HCT116 (cell line): Measurements from ENCODE around the gene POMGNT2. TPM values are rescaled to one million over a fixed set of nuclear protein-coding genes. Genes with fewer than 3 reads are reported as not detected.
"Not testable (repeated sequence)": the region's sequence is repeated elsewhere in the genome, so short reads cannot be mapped to it uniquely, and the experiment has no call there.

Experiments used
- ATAC-seq: fragments of 200-7000 bp; cut with Tn5 transposase; 2 replicates; pipeline ENCODE4 v1.9.1; 2020; ENCODE audit warnings: mild to moderate bottlenecking, moderate library complexity
- BruUV-seq: library from RNA; stranded (reverse); fragments of 400-500 nt; replicated peaks from 2 replicates; lab custom pipeline; 2021; lab: Mats Ljungman, UMichigan
- CTCF ChIA-PET: fragments of 300-600 bp; sonication (Branson Sonifier 250); formaldehyde crosslinking; loops from one replicate; lab custom pipeline; 2021; ENCODE audit warnings: antibody characterized with exemption; lab: Charles Lee
- POLR2A ChIA-PET: fragments of 300-600, 350-600 bp; sonication (Branson Sonifier 250); formaldehyde crosslinking; loops from one replicate; lab custom pipeline; 2021; ENCODE audit warnings: antibody characterized with exemption; lab: Charles Lee
- RAD21 ChIA-PET, 2 experiments: fragments of 300-600 bp; sonication (Branson Sonifier 250); formaldehyde crosslinking; loops; one replicate each; lab custom pipeline; 2023; ENCODE audit warnings: low total read pairs in 2 of 2; ENCODE audit not compliant: uncharacterized antibody in 2 of 2, unreplicated experiment in 2 of 2, low non-redundant PET in 1 of 2; lab: Charles Lee
- DNase-seq: peaks from one replicate; pipeline ENCODE4 v3.0.0-alpha.2; 2010; ENCODE audit warnings: low read depth, low spot score
- H2AFZ ChIP-seq: fragments of 200-600 bp; shearing (Covaris generic), sonication (generic); 2 replicates; pipeline ENCODE4 v1.6.1; 2017; ENCODE audit warnings: low read depth, mixed run types, mixed read lengths, antibody characterized with exemption, low read length; ENCODE audit not compliant: poor library complexity, severe bottlenecking
- H3K27ac ChIP-seq: 2 replicates; pipeline ENCODE4 v1.5.1; 2012; ENCODE audit warnings: low read depth, low read length
- H3K27me3 ChIP-seq: fragments of 200-600 bp; sonication (generic); 2 replicates; pipeline ENCODE4 v1.6.1; 2016; ENCODE audit warnings: mixed run types, low read length, mixed read lengths; ENCODE audit not compliant: insufficient read depth
- H3K36me3 ChIP-seq, 2 experiments: fragments of 200-500 bp in 1 of 2; fragments of 200-600 bp in 1 of 2; sonication (Bioruptor generic) in 1 of 2; sonication (generic) in 1 of 2; 2 replicates each; pipeline versions ENCODE4 v1.5.1 to v1.6.1; 2014 to 2016; ENCODE audit warnings: low read length in 2 of 2, inconsistent platforms in 1 of 2, mixed read lengths in 1 of 2, mixed run types in 1 of 2; ENCODE audit not compliant: insufficient read depth in 2 of 2, control insufficient read depth in 1 of 2
- H3K4me1 ChIP-seq, 2 experiments: fragments of 200-600 bp in 1 of 2; sonication (generic) in 1 of 2; 2 replicates each; pipeline versions ENCODE4 v1.5.1 to v1.6.1; 2012 to 2017; ENCODE audit warnings: low read length in 2 of 2, inconsistent platforms in 1 of 2, mild to moderate bottlenecking in 1 of 2, mixed read lengths in 1 of 2, mixed run types in 1 of 2, moderate library complexity in 1 of 2; ENCODE audit not compliant: insufficient read depth in 2 of 2, control insufficient read depth in 1 of 2
- H3K4me2 ChIP-seq: fragments of 200-600 bp; sonication (generic); 2 replicates; pipeline ENCODE4 v1.6.1; 2017; ENCODE audit warnings: mixed run types, low read length, mixed read lengths
- H3K4me3 ChIP-seq, 2 experiments: fragments of 200-600 bp in 1 of 2; sonication (generic) in 1 of 2; replicated peaks in 1 of 2; 2 replicates each; pipeline ENCODE4 v1.5.1; 2011 to 2016; ENCODE audit warnings: low read length in 2 of 2, control low read depth in 1 of 2, low read depth in 1 of 2, mild to moderate bottlenecking in 1 of 2, mixed read lengths in 1 of 2, mixed run types in 1 of 2
- H3K79me2 ChIP-seq: fragments of 200-600 bp; sonication (generic); 2 replicates; pipeline ENCODE4 v1.6.1; 2017; ENCODE audit warnings: mild to moderate bottlenecking, mixed run types, low read length, moderate library complexity, mixed read lengths; ENCODE audit not compliant: insufficient read depth
- H3K9ac ChIP-seq: fragments of 200-600 bp; sonication (generic); 2 replicates; pipeline ENCODE4 v1.6.1; 2016; ENCODE audit warnings: low read length, mixed read lengths
- H3K9me2 ChIP-seq: fragments of 200-600 bp; sonication (generic), shearing (Covaris generic); 2 replicates; pipeline ENCODE4 v1.6.1; 2017; ENCODE audit warnings: mixed run types, mild to moderate bottlenecking, moderate library complexity; ENCODE audit not compliant: insufficient read depth
- H3K9me3 ChIP-seq, 2 experiments: fragments of 200-500 bp in 1 of 2; fragments of 200-600 bp in 1 of 2; sonication (Bioruptor generic) in 1 of 2; sonication (generic) in 1 of 2; 2 replicates each; pipeline ENCODE4 v1.6.1; 2014 to 2017; ENCODE audit warnings: low read length in 2 of 2, mixed read lengths in 2 of 2, inconsistent platforms in 1 of 2, low read depth in 1 of 2, mild to moderate bottlenecking in 1 of 2, mixed run types in 1 of 2, moderate library complexity in 1 of 2; ENCODE audit not compliant: control insufficient read depth in 1 of 2, insufficient read depth in 1 of 2
- H4K20me1 ChIP-seq: fragments of 200-600 bp; sonication (generic), shearing (Covaris generic); 2 replicates; pipeline ENCODE4 v1.6.1; 2017; ENCODE audit warnings: mixed run types, mild to moderate bottlenecking, moderate library complexity; ENCODE audit not compliant: insufficient read depth
- CBX3 ChIP-seq: IDR thresholded peaks from 2 replicates; pipeline ENCODE4 v1.6.1; 2012; ENCODE audit warnings: low read depth
- POLR2A ChIP-seq: IDR thresholded peaks from 2 replicates; pipeline ENCODE4 v1.7.0; 2011; ENCODE audit warnings: borderline replicate concordance; ENCODE audit not compliant: insufficient read depth, insufficient read length; ENCODE audit errors: extremely low read depth
- RAD21 ChIP-seq: IDR thresholded peaks from 2 replicates; pipeline ENCODE4 v1.6.1; 2012; ENCODE audit warnings: low read depth, mild to moderate bottlenecking
- SP1 ChIP-seq: IDR thresholded peaks from 2 replicates; pipeline ENCODE4 v1.6.1; 2012; ENCODE audit warnings: low read depth
- SRF ChIP-seq: IDR thresholded peaks from 2 replicates; pipeline ENCODE4 v1.6.1; 2012; ENCODE audit warnings: low read depth
- ZFX ChIP-seq: fragments of 450-650 bp; IDR thresholded peaks from 2 replicates; pipeline ENCODE4 v1.6.1; 2017
- ZNF274 ChIP-seq: fragments of 200-500 bp; sonication (Bioruptor generic); IDR thresholded peaks from 2 replicates; pipeline ENCODE4 v1.6.1; 2014; ENCODE audit warnings: mild to moderate bottlenecking, low read depth, low read length, inconsistent platforms
- intact Hi-C: fragments of 100-400 bp; cut with micrococcal nuclease; formaldehyde crosslinking; loops from 2 replicates; pipeline ENCODE4 v1.10.0; 2022
- total RNA-seq: library from RNA; stranded (reverse); gene quantifications from one replicate; pipeline ENCODE4 v1.2.1, GENCODE V29; 2021; ENCODE audit not compliant: unreplicated experiment
- TF ChIP-seq, protein P1 (sequence below), 3 experiments: fragments of 200-600 bp in 1 of 3; sonication (generic) in 1 of 3; IDR thresholded peaks in 2 of 3; conservative IDR thresholded peaks in 1 of 3; 2 replicates each; pipeline ENCODE4 v1.5.1; 2012 to 2017; ENCODE audit warnings: low read depth in 2 of 3, low read length in 2 of 3, antibody characterized with exemption in 1 of 3, borderline replicate concordance in 1 of 3, control low read depth in 1 of 3, mild to moderate bottlenecking in 1 of 3, mixed read lengths in 1 of 3, mixed run types in 1 of 3, moderate library complexity in 1 of 3; ENCODE audit not compliant: insufficient read depth in 1 of 3
- TF ChIP-seq, protein P2 (sequence below): IDR thresholded peaks from 2 replicates; pipeline ENCODE4 v1.6.1; 2012; ENCODE audit warnings: low read depth

POMGNT2 gene
- total RNA-seq, 1 experiment from 2014 or later, result 21.6 TPM

- intact Hi-C loops, result no loop called here
- ATAC-seq (no peak), DNase-seq (no peak)
- ChIA-PET CTCF (no interaction called here), POLR2A (no interaction called here), RAD21 (no interaction called here)
- no peaks in the 10 kb centered on the region for H3K79me2 ChIP-seq
- no peak overlapping the region for H3K4me3 ChIP-seq
- no peaks in the 10 kb centered on the region for H4K20me1 ChIP-seq
- no peak overlapping the region for H3K27ac ChIP-seq
- BruUV-seq, result no TSS peak
- no peak for TF ChIP-seq ZNF274
- TF ChIP-seq POLR2A, result no peak
- no peak for TF ChIP-seq RAD21
- no peak for TF ChIP-seq ZFX
- TF ChIP-seq, protein P1, sequence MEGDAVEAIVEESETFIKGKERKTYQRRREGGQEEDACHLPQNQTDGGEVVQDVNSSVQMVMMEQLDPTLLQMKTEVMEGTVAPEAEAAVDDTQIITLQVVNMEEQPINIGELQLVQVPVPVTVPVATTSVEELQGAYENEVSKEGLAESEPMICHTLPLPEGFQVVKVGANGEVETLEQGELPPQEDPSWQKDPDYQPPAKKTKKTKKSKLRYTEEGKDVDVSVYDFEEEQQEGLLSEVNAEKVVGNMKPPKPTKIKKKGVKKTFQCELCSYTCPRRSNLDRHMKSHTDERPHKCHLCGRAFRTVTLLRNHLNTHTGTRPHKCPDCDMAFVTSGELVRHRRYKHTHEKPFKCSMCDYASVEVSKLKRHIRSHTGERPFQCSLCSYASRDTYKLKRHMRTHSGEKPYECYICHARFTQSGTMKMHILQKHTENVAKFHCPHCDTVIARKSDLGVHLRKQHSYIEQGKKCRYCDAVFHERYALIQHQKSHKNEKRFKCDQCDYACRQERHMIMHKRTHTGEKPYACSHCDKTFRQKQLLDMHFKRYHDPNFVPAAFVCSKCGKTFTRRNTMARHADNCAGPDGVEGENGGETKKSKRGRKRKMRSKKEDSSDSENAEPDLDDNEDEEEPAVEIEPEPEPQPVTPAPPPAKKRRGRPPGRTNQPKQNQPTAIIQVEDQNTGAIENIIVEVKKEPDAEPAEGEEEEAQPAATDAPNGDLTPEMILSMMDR (IDR thresholded peaks at IDR 0.05 in 2 of 3, conservative IDR thresholded peaks at IDR 0.05 in 1 of 3; ENCODE audit: borderline replicate concordance in 1 of 3, insufficient read depth in 1 of 3, low read depth in 2 of 3, low read length in 2 of 3), result no peak
- no peak for TF ChIP-seq SRF
- TF ChIP-seq, protein P2, sequence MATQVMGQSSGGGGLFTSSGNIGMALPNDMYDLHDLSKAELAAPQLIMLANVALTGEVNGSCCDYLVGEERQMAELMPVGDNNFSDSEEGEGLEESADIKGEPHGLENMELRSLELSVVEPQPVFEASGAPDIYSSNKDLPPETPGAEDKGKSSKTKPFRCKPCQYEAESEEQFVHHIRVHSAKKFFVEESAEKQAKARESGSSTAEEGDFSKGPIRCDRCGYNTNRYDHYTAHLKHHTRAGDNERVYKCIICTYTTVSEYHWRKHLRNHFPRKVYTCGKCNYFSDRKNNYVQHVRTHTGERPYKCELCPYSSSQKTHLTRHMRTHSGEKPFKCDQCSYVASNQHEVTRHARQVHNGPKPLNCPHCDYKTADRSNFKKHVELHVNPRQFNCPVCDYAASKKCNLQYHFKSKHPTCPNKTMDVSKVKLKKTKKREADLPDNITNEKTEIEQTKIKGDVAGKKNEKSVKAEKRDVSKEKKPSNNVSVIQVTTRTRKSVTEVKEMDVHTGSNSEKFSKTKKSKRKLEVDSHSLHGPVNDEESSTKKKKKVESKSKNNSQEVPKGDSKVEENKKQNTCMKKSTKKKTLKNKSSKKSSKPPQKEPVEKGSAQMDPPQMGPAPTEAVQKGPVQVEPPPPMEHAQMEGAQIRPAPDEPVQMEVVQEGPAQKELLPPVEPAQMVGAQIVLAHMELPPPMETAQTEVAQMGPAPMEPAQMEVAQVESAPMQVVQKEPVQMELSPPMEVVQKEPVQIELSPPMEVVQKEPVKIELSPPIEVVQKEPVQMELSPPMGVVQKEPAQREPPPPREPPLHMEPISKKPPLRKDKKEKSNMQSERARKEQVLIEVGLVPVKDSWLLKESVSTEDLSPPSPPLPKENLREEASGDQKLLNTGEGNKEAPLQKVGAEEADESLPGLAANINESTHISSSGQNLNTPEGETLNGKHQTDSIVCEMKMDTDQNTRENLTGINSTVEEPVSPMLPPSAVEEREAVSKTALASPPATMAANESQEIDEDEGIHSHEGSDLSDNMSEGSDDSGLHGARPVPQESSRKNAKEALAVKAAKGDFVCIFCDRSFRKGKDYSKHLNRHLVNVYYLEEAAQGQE, result no peak
- TF ChIP-seq SP1, result no peak
- no peak for TF ChIP-seq CBX3
- H3K9ac ChIP-seq, result no peak overlapping the region
- no peaks in the 10 kb centered on the region for H3K36me3 ChIP-seq
- H3K27me3 ChIP-seq, result no peaks in the 10 kb centered on the region
- no peaks in the 10 kb centered on the region for H3K4me1 ChIP-seq
- no peak overlapping the region for H2AFZ ChIP-seq
- no peaks in the 10 kb centered on the region for H3K9me2 ChIP-seq
- H3K4me2 ChIP-seq, result no peak overlapping the region
- peaks cover 5 to 14% of the 10 kb centered on the region in 2 experiments; a peak in 2 of 4 replicates for H3K9me3 ChIP-seq
These were observed 59.3 kb downstream of the POMGNT2 start for GRCh38 chr3:43046583-43046982.

DNA sequence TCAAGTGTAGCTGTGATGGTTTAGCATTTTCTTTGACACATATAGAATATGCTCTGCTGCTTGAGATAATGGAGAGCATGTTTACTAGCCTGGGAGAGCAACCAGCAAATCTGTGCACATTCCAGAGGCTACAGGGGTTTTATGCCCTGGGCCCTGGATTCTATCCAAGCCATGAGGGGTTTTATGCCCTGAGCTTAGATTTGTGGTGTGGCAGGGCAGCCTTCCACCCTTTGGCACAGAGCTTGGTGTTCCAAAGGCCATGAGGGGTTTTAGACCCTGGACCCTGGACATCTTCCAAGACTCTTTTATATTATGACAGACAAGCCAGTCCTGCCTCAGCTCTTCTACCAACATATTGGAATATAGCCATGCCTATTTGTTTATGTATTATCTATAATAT, 60.8 kb downstream of the POMGNT2 start:
- H3K4me3 ChIP-seq, H3K36me3 ChIP-seq, H3K4me1 ChIP-seq, CTCF ChIA-PET, BruUV-seq, DNase-seq, H3K9me2 ChIP-seq, H3K9ac ChIP-seq, ATAC-seq, H3K27ac ChIP-seq, H3K4me2 ChIP-seq, intact Hi-C loops, H2AFZ ChIP-seq, H3K27me3 ChIP-seq, H4K20me1 ChIP-seq, RAD21 ChIA-PET, POLR2A ChIA-PET, H3K79me2 ChIP-seq: not testable (repeated sequence)
- H3K9me3 ChIP-seq, result peaks cover 5 to 14% of the 10 kb centered on the region in 2 experiments; a peak in 2 of 4 replicates
